KBM-7 (cell line): ENCODE data around the gene MAL.

Experiments used
- DNase-seq: peaks from one replicate; pipeline ENCODE4 v3.0.0-alpha.2; 2015
- in situ Hi-C: fragments of 300-500 bp; cut with MboI; formaldehyde crosslinking; loops from 2 replicates; pipeline ENCODE4 v1.14.3; 2020; ENCODE audit warnings: low sequenced_read_pairs, low pct_unique_long_range_greater_than_20kb, mixed read lengths

The MAL gene

GRCh38 chr2:95013726-95014125 lies 11.8 kb upstream of the MAL start:
- in situ Hi-C loops, result no loop called here
- DNase-seq, result no peak

- in situ Hi-C loops, result no loop called here
- no peak for DNase-seq
Observed at GRCh38 chr2:95014126-95014708, 11.3 kb upstream of the MAL start.

- no peak for DNase-seq
- in situ Hi-C loops, result no loop called here
Observed at GRCh38 chr2:95015261-95015912, 10.1 kb upstream of the MAL start.

- in situ Hi-C loops, result no loop called here
- DNase-seq, result no peak
Observed at GRCh38 chr2:95016616-95017015, 8.9 kb upstream of the MAL start.

GRCh38 chr2:95017071-95017501 lies 8.4 kb upstream of the MAL start:
- DNase-seq, result no peak
- in situ Hi-C loops, result no loop called here

GRCh38 chr2:95017836-95018235 lies 7.7 kb upstream of the MAL start:
- in situ Hi-C loops, result no loop called here
- no peak for DNase-seq

GRCh38 chr2:95018301-95018700 lies 7.2 kb upstream of the MAL start:
- DNase-seq, result no peak
- in situ Hi-C loops, result no loop called here

- in situ Hi-C loops, result no loop called here
- no peak for DNase-seq
Observed at GRCh38 chr2:95018861-95019550, 6.5 kb upstream of the MAL start.

GRCh38 chr2:95019572-95019971 lies 5.9 kb upstream of the MAL start:
- DNase-seq, result no peak
- in situ Hi-C loops, result no loop called here

GRCh38 chr2:95020275-95021022 lies 5.1 kb upstream of the MAL start:
- no peak for DNase-seq

GRCh38 chr2:95021023-95021416 lies 4.5 kb upstream of the MAL start:
- DNase-seq, result no peak
- in situ Hi-C loops, result no loop called here

More at GRCh38 chr2:95020275-95021022, 5.1 kb upstream of the MAL start:
- in situ Hi-C loops, result no loop called here

GRCh38 chr2:95021847-95022246 lies 3.7 kb upstream of the MAL start:
- no peak for DNase-seq
- in situ Hi-C loops, result no loop called here

- in situ Hi-C loops, result no loop called here
- peak; percentile 84 for DNase-seq
Observed at GRCh38 chr2:95022309-95023221, 2.9 kb upstream of the MAL start.

- DNase-seq, result no peak
- in situ Hi-C loops, result no loop called here
Observed at GRCh38 chr2:95023222-95023597, 2.3 kb upstream of the MAL start.

- DNase-seq, result no peak
- in situ Hi-C loops, result no loop called here
Observed at GRCh38 chr2:95024371-95024770, 1.1 kb upstream of the MAL start.

GRCh38 chr2:95024960-95025405 lies 525 bp upstream of the MAL start:
- DNase-seq, result no peak
- in situ Hi-C loops, result no loop called here

- DNase-seq, result no peak
- in situ Hi-C loops, result no loop called here
Observed at GRCh38 chr2:95026471-95027368, 1.2 kb downstream of the MAL start.

- in situ Hi-C loops, result no loop called here
- no peak for DNase-seq
Observed at GRCh38 chr2:95027369-95027720, 1.8 kb downstream of the MAL start.
